GM21390 (cell line): ENCODE measurements around the gene KIAA0319L.

Experiments
- ATAC-seq: cut with Tn5 transposase; IDR thresholded peaks from one replicate; pipeline ENCODE4 v1.9.1; 2021; ENCODE audit not compliant: unreplicated experiment

Gene KIAA0319L

GRCh38 chr1:35449334-35450008 lies 107.7 kb downstream of the KIAA0319L start:
- ATAC-seq: no peak

- no peak for ATAC-seq
Measured at GRCh38 chr1:35448344-35448801, 108.8 kb downstream of the KIAA0319L start.

- ATAC-seq: no peak
Measured at GRCh38 chr1:35447278-35447677, 109.9 kb downstream of the KIAA0319L start.

GRCh38 chr1:35444519-35444774 lies 112.8 kb downstream of the KIAA0319L start:
- ATAC-seq: no peak

GRCh38 chr1:35443768-35444518 lies 113.3 kb downstream of the KIAA0319L start:
- no peak for ATAC-seq

GRCh38 chr1:35442734-35443133 lies 114.5 kb downstream of the KIAA0319L start:
- no peak for ATAC-seq

- no peak for ATAC-seq
Measured at GRCh38 chr1:35441926-35442579, 115.2 kb downstream of the KIAA0319L start.

GRCh38 chr1:35439626-35440025 lies 117.6 kb downstream of the KIAA0319L start:
- ATAC-seq: no peak

GRCh38 chr1:35437200-35437599 lies 120.0 kb downstream of the KIAA0319L start:
- no peak for ATAC-seq

GRCh38 chr1:35436078-35436477 lies 121.1 kb downstream of the KIAA0319L start:
- no peak for ATAC-seq

GRCh38 chr1:35434703-35435102 lies 122.5 kb downstream of the KIAA0319L start:
- ATAC-seq: no peak

- ATAC-seq: no peak
Measured at GRCh38 chr1:35433714-35434113, 123.5 kb downstream of the KIAA0319L start.

GRCh38 chr1:35432231-35432630 lies 125.0 kb downstream of the KIAA0319L start:
- ATAC-seq: no peak

GRCh38 chr1:35431173-35431599 lies 126.0 kb downstream of the KIAA0319L start:
- ATAC-seq: no peak

GRCh38 chr1:35430762-35431161 lies 126.4 kb downstream of the KIAA0319L start:
- no peak for ATAC-seq

GRCh38 chr1:35428360-35428759 lies 128.8 kb downstream of the KIAA0319L start:
- no peak for ATAC-seq

- ATAC-seq: no peak
Measured at GRCh38 chr1:35426097-35426586, 131.1 kb downstream of the KIAA0319L start.

GRCh38 chr1:35408925-35409324 lies 148.3 kb downstream of the KIAA0319L start:
- no peak for ATAC-seq

- ATAC-seq: no peak
Measured at GRCh38 chr1:35407743-35408142, 149.5 kb downstream of the KIAA0319L start.

- no peak for ATAC-seq
Measured at GRCh38 chr1:35406103-35406502, 151.1 kb downstream of the KIAA0319L start.

- ATAC-seq: no peak
Measured at GRCh38 chr1:35401049-35401448, 156.2 kb downstream of the KIAA0319L start.

GRCh38 chr1:35398739-35399138 lies 158.5 kb downstream of the KIAA0319L start:
- no peak for ATAC-seq
